HG03039 (cell line): ENCODE data around the gene HLCS.

Experiments
- ATAC-seq: cut with Tn5 transposase; IDR thresholded peaks from one replicate; pipeline ENCODE4 v1.9.1; 2021; ENCODE audit warnings: mild to moderate bottlenecking, moderate library complexity; ENCODE audit not compliant: unreplicated experiment

HLCS gene

GRCh38 chr21:36784947-36785346, 181.5 kb downstream of the HLCS start:
- ATAC-seq = no peak

DNA sequence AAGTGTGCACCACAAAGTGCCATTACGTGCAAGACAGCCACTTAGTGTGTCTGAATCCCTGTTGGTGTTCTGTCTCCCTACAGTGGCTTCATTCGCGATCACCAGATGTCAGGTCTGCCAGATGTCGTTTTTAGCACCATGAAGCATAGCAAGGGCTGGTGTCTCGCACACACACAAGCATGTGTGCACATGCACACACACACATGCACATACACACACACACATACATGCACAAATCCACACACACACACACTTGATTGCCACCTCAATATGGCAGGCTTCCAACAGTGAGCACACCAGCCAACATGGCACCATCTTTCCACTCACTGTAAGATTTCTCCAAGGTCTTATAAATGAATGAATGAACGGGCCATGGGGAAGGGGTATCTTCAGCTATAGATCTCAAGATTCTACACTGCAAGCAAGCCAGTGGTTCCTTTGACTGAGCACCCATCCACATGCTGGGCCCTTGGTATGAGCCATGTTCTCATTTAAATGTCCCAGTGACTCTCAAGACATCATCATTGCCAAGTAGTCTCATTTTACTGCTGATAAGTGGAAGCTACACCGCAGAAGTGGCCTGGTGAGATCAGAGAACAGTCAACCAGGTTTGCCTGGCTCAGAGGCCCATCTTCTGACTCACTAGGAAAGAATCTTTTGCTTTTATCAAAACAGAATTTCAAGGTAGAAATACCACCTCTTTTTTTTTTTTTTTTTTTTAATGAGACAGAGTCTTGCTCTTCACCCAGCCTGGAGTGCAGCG, 182.7 kb downstream of the HLCS start:
- no peak for ATAC-seq

GRCh38 chr21:36780861-36781260, 185.6 kb downstream of the HLCS start:
- no peak for ATAC-seq

- ATAC-seq = no peak
These were observed 189.4 kb downstream of the HLCS start for GRCh38 chr21:36776981-36777617.

DNA sequence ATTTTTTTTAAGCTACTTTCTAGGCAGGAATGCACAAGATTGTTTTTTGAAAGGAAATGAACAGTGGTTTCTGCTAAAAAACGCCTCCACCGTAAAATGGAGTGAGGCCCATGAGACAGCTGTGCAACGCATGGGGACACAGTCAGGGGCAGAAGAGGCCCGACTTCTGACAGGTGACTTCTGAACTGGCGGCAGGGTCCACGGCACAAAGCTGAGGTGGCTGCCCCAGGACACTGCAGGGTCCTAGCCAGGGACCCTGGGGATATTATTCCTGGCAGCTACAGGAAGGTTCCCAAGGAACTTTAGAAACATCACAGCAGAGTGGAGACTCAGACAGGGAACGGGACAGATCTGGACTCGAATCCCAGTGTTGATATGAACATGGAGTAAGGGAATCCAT, 192.5 kb downstream of the HLCS start:
- no peak for ATAC-seq

- ATAC-seq = no peak
These were observed 193.4 kb downstream of the HLCS start for GRCh38 chr21:36773117-36773516.

- no peak for ATAC-seq
These were observed 197.2 kb downstream of the HLCS start for GRCh38 chr21:36769051-36769839.

- ATAC-seq = no peak
These were observed 198.0 kb downstream of the HLCS start for GRCh38 chr21:36768496-36768895.

- ATAC-seq = no peak
These were observed 199.4 kb downstream of the HLCS start for GRCh38 chr21:36767096-36767495.

GRCh38 chr21:36766511-36766910, 200.0 kb downstream of the HLCS start:
- ATAC-seq = no peak

GRCh38 chr21:36765229-36765628, 201.2 kb downstream of the HLCS start:
- ATAC-seq = no peak

DNA sequence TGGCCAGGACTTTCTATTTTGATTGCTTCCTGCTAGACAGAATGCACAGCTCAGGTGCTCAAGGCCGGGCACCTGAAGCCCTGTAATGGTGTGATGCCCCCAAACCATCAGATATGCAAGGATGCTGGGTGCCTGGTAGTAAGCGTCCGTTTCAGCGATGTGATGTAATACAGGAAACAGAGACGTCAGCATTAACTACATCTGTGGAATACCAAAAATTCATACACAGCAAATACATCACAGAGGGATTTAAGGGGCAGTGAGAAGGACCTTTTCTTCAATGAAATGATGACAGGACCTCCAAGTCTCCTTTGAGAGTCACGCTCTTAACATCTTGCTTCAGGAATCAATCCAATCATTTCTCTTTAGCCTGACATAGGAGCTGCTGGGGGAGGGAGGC, 203.2 kb downstream of the HLCS start:
- ATAC-seq = no peak

GRCh38 chr21:36762642-36763041, 203.8 kb downstream of the HLCS start:
- ATAC-seq = no peak

DNA sequence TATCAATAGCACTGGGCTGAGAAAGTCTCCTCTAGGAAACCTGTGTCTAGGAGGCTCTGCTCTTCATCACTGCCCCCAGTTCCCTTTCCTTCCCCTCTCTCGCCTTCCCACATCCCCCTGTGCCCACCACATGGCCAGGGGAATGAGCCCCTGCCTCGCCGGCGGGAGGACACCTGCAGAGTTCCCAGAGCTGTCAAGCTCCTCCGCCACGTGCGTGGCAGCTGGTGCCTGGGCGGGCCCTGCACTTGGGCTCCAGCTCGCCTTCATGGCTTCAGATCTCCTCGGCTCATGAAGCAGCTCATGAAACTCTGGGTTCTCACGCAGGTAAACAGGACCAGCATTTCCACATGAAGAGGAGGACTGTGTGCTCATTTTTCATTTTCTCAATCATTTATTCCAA, 204.8 kb downstream of the HLCS start:
- ATAC-seq = no peak

- ATAC-seq = no peak
These were observed 207.0 kb downstream of the HLCS start for GRCh38 chr21:36759348-36760083.

DNA sequence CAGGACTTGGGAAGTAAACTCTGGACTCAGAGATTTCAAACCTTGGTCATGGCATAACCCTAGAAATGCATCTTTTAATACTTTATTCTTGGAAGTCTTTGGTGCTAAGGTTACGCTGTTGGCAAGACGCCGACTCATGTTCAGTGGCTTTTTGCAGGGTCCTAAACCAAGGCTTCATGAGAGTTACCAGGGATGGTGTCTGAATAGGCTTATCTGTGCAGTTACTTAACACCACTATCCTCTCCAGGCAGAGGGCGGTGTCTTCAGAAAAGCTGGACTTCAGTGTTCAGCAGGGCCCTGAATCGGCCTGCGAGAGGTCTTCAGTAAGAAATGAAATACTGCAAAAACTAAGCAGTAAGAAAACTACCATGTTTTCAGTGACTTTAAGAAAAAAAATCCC, 209.3 kb downstream of the HLCS start:
- no peak for ATAC-seq

DNA sequence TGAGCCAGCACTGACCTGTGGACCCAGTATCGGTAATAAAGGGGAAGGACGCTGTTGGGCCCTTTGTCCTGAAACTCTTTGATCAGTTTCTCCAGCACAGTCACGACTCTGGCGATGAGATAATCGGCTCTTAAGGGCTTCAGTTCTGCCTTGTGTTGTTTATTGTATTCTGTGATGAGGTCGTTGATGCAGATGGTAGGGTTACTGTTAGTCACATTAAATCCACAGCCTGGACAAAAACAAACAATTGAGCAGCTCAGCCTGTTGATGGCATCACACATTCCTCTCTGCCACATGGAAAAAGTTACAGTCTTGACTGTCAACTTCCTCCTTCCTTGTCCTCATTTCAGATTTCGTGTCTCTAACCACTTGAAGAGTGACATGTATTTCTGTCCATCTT, 209.9 kb downstream of the HLCS start:
- ATAC-seq = no peak

- no peak for ATAC-seq
These were observed 212.1 kb downstream of the HLCS start for GRCh38 chr21:36754241-36754898.

DNA sequence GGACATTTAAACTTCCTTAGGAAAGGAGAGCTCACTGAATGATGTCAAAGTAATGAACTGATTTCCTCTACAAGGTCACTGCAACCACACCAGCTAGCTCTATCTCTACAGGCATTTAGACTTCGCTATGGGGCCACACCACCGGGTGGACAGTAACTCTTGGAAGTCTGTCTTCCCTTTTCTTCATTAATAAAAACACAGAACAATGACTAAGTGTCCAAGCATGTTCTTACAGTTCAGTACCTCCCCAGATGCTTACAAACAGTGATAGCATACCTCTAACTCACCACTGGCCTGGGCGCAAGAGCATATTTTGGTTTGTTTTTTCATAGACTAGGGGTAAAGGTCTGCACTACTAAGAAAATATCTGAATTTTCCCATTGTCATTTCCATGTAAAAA, 212.9 kb downstream of the HLCS start:
- no peak for ATAC-seq

DNA sequence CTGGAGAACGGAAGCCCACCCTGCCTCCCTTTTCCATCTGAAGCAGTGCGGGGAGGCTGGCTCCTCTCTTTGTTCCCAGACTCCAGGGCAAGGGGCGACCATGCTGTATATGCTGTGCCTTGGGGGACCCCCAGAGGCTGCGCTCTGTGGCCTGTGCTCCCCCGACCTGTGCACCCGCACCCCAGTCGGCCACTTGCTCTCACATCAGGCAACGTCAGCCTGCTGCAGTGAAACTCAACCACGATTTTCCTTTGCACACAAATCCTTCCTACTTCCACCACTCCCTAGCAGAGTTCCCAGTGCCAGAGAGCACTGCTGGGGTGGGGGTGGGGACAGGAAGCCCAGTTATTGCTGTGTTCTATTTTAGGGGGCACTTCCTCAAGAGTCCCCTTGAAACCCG, 215.1 kb downstream of the HLCS start:
- ATAC-seq = no peak

- ATAC-seq = no peak
These were observed 215.9 kb downstream of the HLCS start for GRCh38 chr21:36750576-36750959.
